HG02943 (cell line): ENCODE measurements around the gene CASP8.
"Not testable (repeated sequence)": the region's sequence is repeated elsewhere in the genome, so short reads cannot be mapped to it uniquely, and the experiment has no call there.

ENCODE experiments used
- ATAC-seq: cut with Tn5 transposase; IDR thresholded peaks from one replicate; pipeline ENCODE4 v1.9.1; 2021; ENCODE audit warnings: mild to moderate bottlenecking, low read depth, moderate library complexity; ENCODE audit not compliant: unreplicated experiment

The CASP8 gene

DNA sequence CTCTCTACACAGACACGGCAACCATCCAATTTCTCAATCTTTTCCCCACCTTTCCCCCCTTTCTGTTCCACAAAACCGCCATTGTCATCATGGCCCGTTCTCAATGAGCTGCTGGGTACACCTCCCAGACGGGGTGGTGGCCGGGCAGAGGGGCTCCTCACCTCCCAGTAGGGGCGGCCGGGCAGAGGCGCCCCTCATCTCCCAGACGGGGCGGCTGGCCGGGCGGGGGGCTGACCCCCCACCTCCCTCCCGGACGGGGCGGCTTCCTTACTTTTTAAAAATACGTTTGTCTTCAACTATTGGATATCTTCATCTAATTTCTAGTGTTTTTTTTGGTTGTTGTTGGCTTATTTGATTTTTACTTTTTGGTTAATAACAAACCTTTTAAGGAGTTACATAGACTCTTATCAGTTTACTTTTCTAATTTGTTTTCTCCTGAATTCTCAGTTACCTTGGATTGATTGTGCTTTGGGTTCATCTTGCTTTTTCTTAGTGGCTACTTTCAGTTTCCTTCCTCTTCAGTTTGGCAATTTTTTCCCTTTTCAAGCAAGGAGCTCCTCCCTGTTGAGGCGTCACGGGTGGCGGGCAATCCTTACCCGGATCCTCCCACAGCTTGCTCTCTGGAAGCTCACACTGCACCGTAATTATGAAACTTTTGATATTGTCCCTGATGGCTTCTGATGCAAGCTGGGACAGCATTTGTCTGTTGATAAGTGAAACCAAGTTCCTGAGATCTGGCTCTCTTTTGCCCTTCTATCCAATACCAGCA is 21.0 kb upstream of the CASP8 start:
- ATAC-seq: not testable (repeated sequence)

- no peak for ATAC-seq
Observed at GRCh38 chr2:201242571-201243277, 17.6 kb upstream of the CASP8 start.

DNA sequence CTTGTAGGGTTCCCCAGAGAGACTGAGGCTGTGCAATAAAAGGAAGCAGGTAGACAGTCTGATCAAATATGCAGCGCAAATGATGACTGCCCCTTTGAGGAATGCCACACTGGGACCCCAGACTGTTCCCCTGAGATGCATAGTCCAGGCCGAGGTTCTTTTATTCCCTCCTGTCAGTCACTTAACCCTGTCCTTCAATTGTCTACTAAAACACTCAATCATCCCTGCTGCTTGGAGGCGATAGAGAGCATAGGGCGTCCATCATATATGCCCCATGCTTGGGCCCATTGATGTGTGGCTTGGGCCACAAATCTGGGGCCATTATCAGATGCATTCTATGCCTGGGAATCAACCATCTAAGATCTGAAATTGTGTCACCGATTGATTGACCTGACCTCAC is 15.5 kb upstream of the CASP8 start:
- ATAC-seq: no peak

DNA sequence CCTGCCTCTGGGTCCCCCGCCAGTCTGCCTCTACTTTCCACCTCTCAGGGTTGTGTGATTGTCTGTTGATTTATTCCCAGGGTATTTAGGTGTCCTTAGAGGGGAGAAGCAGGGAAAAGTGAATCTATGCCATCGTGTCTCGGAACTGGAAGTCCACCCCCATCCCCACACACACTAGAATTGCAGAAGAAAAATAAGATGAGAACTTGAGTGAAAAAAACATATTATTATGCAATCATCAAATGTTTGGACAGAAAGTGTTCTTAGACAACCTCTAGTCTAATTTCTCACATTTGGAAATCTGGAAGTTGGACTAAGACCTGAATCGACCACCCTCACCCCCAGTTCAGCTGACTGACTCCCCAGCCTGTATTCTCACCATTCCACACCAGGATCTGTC is 14.1 kb upstream of the CASP8 start:
- no peak for ATAC-seq

GRCh38 chr2:201248288-201248844 is 12.0 kb upstream of the CASP8 start:
- ATAC-seq: no peak

- ATAC-seq: no peak
Observed at GRCh38 chr2:201249889-201250288, 10.4 kb upstream of the CASP8 start.

- no peak for ATAC-seq
Observed at GRCh38 chr2:201250741-201251140, 9.6 kb upstream of the CASP8 start.

DNA sequence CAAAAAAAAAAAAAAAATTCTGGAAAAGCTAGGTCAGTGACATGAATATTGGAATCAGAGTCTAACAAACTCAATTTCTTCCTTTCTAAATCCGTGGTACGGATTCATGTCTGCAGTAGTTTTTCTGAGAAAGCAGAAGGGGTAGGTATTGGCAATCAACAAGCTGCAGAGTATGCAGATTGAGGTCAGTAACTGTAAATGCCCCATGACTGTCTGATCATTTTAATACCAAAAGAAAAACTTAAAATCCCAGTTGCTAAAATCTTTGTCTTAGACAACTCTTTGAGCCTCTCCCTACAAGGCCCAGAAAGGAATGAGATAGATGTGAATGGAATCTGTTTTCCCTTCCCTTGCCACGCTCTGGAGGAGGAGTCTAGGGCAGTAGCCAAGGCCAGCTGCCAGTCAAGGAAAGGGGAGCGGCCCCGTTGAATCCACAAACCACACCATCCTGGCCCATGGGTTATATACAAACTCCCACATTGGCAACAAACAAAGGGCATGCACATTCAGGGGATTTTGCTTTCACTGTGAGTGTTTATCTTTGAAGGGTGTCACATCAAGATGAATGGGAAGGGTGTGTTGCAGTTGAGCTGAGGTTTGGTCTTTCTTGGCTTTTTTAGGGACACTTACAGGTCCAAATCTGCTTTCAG is 6.1 kb upstream of the CASP8 start:
- no peak for ATAC-seq

- no peak for ATAC-seq
Observed at GRCh38 chr2:201255408-201256033, 4.8 kb upstream of the CASP8 start.

DNA sequence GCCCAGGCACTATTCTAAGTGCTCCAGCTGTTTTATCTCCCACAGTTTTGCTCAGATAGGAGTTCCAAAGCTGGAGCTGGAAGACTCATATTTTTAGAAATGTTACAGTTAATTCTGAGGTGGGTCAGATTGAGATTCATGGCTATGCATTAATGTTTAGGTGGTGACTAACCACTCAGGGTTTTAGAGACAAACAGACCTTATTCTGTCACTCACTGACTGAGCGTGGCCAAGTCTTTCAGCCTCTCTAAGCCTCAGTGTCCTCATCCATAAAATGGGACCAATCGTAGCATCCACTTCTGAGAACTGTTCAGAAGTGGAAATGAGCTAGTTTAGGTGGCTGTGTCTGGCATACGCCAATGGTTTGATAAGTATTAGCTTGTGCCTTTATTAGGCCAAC is 4.3 kb upstream of the CASP8 start:
- ATAC-seq: no peak

GRCh38 chr2:201257381-201257955 is 2.9 kb upstream of the CASP8 start:
- ATAC-seq: peak; percentile 37

GRCh38 chr2:201257956-201258665 is 2.2 kb upstream of the CASP8 start:
- ATAC-seq: peak; percentile 72

- peak; percentile 1 for ATAC-seq
Observed at GRCh38 chr2:201258666-201259615, 1.4 kb upstream of the CASP8 start.

DNA sequence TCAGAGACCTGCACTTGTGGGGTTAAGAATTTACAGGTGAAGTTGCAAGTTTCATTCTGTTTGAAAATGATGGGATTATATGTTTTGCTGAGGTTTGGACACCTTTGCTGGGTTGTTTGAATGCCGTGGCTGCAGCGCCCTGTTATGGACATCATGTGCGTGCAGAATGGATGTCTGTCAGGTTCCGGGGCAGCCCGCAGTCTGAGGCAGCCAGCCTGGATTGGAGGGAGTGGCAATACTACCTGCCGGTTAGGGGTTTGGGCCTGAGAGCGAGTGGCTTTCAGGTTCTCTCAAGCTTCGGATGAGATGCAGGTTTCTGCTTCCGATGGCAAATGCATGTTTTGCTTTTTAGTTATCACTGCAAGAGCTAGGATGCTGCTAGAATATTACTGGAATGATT is 1.1 kb downstream of the CASP8 start:
- ATAC-seq: no peak

GRCh38 chr2:201261906-201262305 is 1.6 kb downstream of the CASP8 start:
- ATAC-seq: no peak

- no peak for ATAC-seq
Observed at GRCh38 chr2:201262718-201263117, 2.4 kb downstream of the CASP8 start.

DNA sequence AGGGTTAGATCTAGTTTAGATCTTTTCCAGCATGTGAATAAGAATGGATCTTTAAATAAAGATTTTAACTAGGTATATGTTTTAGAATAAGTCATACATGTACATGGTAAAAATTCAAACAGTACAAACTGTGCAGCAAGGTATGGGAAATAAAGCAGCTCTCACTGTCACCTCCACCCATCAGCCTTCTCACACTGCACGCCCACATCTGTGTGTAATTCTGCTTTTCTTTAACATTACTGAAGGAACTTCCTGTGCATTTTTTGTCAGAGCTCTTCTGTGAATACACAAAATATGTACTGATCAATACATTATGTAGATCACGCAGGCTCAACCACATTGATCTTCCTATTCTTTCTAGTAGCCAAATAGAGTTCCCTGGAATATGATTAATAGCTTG is 3.4 kb downstream of the CASP8 start:
- no peak for ATAC-seq

DNA sequence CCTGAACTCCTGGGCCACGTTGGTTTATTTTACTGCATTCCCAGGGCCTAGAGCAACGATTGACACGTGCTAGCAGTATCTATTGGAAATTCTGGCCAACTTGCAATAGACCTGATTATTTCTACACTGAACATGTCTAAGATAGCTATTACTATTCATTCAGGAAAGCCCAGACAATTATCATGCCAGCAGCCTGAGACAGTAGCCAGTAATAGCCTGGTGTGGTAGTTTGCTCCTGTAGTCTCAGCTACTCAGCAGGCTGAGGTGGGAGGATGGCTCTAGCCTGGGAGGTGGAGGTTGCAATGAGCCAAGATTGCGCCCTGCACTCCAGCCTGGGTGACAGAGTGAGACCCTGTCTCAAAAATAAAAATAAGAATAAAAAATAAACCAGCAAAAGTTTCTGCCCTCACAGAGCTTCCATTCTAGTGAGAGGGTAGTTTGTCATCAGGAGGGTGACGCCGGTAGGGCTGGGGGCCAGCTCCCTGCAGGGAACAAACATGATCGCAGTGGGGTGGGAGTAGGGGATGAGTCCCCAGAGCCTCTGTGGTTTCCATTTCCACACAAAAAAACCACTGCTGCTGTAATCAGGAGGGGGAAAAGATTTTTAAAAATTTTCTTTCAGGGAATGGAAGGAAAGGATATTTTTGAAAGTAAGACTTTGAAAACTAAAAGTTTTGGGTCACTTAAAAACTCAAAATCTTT is 4.3 kb downstream of the CASP8 start:
- ATAC-seq: no peak
